Fibroblast of skin of scalp (primary cell): ENCODE measurements around the gene P3H3.
"Not testable (repeated sequence)": the region's sequence is repeated elsewhere in the genome, so short reads cannot be mapped to it uniquely, and the experiment has no call there.

Experiments used
- DNase-seq: peaks from one replicate; pipeline ENCODE4 v3.0.0-alpha.2; 2013

Gene P3H3

GRCh38 chr12:6867413-6868210 lies 39.4 kb downstream of the P3H3 start, which contains the start of gene TPI1:
Gene TPI1 (plus strand): TSS chr12:6867531. CDS start chr12:6867567, 36 bp downstream.
- peak; percentile 85 for DNase-seq

- DNase-seq: peak; percentile 44
Measured at GRCh38 chr12:6868211-6869048, 40.2 kb downstream of the P3H3 start.

DNA sequence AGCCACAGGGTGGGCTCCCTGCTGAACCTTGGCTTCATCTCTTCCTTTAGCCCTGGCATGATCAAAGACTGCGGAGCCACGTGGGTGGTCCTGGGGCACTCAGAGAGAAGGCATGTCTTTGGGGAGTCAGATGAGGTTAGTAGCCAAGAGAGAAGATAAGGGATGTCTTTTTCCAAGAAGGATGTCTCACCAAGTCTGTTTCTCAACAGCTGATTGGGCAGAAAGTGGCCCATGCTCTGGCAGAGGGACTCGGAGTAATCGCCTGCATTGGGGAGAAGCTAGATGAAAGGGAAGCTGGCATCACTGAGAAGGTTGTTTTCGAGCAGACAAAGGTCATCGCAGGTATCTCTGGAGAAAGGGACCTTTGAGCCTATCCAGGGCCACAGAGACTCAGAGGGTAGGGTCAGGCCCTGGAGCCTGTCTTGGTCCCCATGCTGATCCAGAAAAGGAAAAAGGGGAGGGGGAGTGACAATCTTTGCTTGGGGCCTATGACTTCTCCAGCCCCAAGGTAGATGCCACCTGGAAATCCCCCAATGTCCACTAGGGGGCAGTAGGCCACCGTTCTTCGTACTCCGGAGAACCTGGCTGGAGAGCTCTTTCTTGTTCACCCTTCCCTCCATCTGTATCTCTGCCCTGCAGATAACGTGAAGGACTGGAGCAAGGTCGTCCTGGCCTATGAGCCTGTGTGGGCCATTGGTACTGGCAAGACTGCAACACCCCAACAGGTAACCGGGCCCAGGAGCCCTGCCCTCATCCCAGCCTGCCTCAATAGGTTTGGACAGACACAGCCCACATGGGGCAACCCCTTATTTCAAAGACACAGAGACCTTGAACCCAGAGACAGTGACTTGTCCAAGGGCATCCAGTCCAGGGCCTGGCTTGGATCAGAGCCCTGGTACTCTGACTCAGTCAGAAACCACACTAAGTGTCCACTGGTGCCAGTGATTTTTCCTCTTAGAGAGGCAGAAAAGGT lies 41.1 kb downstream of the P3H3 start:
- peak; percentile 71 for DNase-seq

GRCh38 chr12:6870304-6870703 lies 42.1 kb downstream of the P3H3 start:
- DNase-seq: not testable (repeated sequence)

- DNase-seq: peak; percentile 48
Measured at GRCh38 chr12:6871052-6871957, 43.1 kb downstream of the P3H3 start.

DNA sequence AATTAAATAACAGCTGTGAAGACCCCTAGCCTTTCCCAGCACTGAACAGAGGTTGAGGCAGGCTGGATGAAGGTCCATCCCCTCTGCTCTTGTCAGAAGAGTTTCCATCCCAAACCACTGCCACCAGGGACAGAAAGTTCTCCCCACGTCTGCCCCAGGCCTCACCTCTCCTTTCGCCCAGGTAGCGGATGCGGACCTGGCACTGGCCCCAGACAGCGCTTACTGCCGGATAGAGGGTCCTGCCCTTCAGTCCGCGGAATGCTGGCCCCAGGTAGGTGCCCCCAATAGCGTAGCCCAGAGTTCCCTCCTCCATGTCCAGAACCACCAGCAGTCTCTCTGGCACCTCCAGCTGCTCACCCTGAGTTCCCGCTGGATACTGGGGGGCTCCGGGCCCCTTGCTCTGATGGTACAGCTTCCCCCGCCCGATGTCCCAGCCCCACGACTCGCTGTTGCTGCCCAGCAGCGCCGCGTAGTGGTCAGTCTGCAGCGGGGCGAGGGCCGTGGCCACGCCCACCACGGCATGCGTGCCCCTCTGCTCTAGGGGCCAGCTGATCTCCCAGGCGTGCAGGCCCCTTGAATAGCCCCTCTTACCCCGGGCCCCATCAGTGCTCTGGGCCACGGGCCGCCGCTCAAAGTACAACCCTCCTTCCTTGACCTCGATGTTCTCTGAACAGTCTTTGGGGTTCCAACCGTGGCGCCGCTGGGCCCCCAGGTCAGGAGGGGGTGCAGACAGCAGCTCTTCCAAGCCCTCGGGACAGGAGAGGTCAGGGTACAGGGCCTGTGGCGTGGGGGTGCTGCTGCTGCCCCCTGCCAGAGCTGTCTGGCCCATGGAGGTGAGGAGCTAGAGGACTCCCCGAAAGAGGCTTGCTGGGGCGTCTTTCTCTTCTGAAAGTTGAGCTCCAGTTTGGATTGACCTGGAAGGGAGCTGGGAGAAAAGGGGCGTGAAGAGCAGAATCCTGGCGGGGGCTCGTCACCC lies 44.2 kb downstream of the P3H3 start:
- DNase-seq: peak; percentile 79

DNA sequence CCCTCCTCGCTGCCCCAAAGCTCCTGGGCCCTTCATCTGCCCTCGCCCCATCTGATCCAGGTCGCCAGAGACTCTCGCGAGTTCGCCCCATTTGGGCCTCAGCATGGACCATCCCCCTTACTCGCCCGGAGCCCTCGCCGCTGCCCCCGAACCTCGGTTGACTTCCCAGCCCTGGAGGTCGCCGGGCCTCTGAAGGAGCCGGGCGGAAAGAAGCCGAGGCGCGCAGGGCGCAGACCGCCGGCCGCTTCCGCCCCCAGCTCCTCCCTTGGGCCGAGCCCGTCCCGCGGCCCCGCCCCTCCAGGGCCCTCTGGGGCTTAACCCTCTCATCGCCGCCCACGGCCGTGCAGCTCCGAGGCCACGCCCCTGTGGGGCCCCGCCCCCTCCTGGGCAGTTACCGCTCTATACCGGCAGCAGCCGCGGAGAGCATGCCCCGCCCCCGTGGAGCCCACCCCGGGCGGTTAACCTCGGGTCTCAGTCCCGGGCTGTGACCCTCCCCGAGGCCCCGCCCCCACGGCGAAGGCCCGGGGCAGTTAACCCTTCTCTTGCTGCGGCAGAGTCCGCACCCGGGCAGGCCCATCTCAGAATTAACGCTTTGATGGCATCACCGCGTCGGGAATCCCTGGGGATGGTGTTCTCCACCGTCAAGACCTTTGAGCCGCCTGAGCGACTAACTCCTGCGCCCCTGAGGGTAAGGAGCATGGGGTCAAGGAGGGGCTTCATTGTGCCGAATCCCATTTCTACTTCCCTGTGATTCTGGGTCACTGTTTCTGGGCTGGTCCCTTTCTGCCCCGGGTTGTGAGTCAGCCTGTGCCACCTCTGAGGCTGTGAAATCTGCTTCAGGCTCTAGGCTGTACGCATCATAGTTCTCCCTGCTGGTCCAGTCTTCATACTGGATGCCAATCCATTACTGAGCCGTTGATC lies 45.1 kb downstream of the P3H3 start, which contains the start of gene SPSB2:
SPSB2 (minus strand) TSS at position 210 of the 921 bp plus-strand sequence. CDS start 402 bp downstream, outside the sequence.
- DNase-seq: peak; percentile 94

DNA sequence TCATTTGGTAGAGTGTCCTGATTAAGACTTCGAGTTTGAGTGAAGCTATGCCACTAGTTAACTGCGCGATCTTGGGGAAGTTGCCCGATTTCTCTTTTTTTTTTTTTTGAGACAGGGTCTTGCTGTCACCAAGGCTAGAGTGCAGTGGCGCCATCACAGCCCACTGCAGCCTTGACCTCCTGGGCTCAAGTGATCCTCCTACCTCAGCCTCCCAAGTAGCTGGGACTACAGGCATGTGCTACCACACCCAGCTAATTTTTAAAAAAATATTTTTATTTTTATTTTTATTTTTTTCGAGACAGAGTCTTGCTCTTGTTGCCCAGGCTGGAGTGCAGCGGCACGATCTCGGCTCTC lies 45.8 kb downstream of the P3H3 start:
- not testable (repeated sequence) for DNase-seq

GRCh38 chr12:6879824-6880223 lies 51.6 kb downstream of the P3H3 start:
- DNase-seq: not testable (repeated sequence)

DNA sequence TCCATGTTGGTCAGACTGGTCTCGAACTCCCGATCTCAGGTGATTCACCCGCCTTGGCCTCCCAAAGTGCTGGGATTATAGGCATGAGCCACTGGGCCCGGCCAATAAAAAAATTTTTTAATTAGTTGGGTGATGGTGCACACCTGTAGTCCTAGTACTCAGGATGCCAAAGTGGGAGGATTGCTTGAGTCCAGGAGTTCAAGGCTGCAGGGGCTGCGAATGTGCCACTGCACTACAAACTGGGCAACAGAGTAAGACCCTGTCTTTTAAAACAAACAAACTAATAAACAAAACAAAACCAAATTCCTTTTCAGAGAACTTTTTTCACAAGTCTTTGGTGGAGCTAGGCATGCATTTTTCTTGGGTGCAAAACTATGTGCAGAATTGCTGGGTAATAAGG lies 55.0 kb downstream of the P3H3 start:
- no peak for DNase-seq

DNA sequence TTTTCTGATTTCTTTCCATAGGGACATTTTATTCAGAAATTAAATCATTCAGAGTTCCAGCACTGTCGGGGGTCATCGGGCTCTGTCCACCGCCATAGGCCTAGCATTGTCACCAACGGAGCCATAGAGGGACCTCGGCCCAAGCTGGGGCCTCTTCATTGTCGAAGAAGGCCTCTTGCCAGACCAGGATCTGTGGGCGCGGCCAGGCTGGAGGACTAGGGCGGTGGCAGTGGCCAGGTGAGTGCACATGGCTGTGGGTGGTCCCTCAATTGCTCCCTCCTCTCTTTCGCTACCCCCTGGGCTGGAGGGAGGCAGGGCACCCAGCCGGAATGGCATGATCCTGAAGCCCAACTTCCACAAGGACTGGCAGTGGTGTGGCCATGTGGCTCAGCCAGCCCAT lies 55.5 kb downstream of the P3H3 start:
- no peak for DNase-seq

DNA sequence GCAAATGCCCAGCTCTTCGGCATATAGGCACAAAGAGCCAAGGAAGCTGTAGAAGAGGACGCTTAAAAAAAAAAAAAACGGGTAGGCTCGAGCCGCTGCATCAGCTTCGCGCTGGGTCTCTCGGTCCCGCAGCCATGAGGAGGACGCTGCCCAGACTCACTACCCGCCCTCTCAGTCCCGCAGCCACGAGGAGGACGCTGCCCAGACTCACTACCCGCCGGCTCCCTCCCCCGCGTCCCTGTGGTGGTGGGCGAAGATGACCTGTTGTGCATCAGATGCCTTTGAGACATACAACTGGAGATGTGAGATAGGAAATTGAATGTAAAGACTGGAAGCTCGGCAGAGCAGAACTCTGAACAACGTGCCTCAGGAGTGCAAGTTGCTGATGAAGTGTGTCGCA lies 56.3 kb downstream of the P3H3 start:
- no peak for DNase-seq

- DNase-seq: not testable (repeated sequence)
Measured at GRCh38 chr12:6886206-6886999, 58.2 kb downstream of the P3H3 start.

- DNase-seq: no peak
Measured at GRCh38 chr12:6887460-6887859, 59.3 kb downstream of the P3H3 start.

GRCh38 chr12:6888360-6888759 lies 60.2 kb downstream of the P3H3 start:
- DNase-seq: no peak

DNA sequence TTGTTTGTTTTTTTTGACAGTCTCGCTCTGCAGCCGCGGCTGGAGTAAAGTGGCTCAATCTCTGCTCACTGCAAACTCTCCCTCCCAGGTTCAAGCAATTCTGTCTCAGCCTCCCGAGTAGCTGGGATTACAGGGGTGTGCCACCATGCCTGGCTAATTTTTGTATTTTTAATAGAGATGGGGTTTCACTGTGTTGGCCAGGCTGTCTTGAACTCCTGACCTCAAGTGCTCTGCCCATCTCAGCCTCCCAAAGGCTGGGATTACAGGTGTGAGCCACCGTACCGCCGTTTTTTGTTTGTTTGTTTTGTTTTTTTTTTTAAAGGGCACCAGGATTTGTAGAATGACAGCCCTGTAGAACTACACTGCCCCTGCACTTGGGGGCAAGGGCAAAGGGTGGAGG lies 60.6 kb downstream of the P3H3 start:
- not testable (repeated sequence) for DNase-seq
